Measurements from ENCODE around the gene EIF4E3.

GRCh38 chr3:71652781-71653413 is 72.3 kb downstream of the EIF4E3 start:
- peak; percentile 56 for TF ChIP-seq CTCF (conservative IDR thresholded peaks at IDR 0.05)
- TF ChIP-seq EZH2 (IDR thresholded peaks at IDR 0.05; ENCODE audit: low read depth), result no peak
